HepG2 (cell line): ENCODE measurements around the gene MAP6D1. TPM values are rescaled to one million over a fixed set of nuclear protein-coding genes. Genes with fewer than 3 reads are reported as not detected.

Source experiments
- ATAC-seq: fragments of 200-7000 bp; cut with Tn5 transposase; 3 replicates; pipeline ENCODE4 v1.9.1; 2020; ENCODE audit warnings: mild to moderate bottlenecking, moderate library complexity
- BruUV-seq: library from RNA; stranded (reverse); fragments of 400-500 nt; replicated peaks from 2 replicates; lab custom pipeline; 2021; lab: Mats Ljungman, UMichigan
- CTCF ChIA-PET: fragments of 300-600 bp; formaldehyde crosslinking; extraction: SDS; loops from one replicate; lab custom pipeline; 2021; ENCODE audit warnings: low total read pairs, inconsistent platforms, low intra/inter-chr PET ratio; lab: Yijun Ruan, JAX
- POLR2A ChIA-PET: fragments of 350-600 bp; sonication (Branson Sonifier 250); formaldehyde crosslinking; loops from one replicate; lab custom pipeline; 2020; ENCODE audit warnings: antibody characterized with exemption, inconsistent platforms; lab: Yijun Ruan, JAX
- DNase-seq: peaks from one replicate; pipeline ENCODE4 v3.0.0-alpha.2; 2015; ENCODE audit warnings: low spot score
- FAIRE-seq: peaks from 3 replicates; lab custom pipeline; 2011; peaks lifted over from hg19 to GRCh38; lab: Jason Lieb, UNC
- H2AFZ ChIP-seq: one replicate; pipeline ENCODE4 v1.6.1; 2011; ENCODE audit warnings: low read length, inconsistent platforms
- H3K27ac ChIP-seq: fragments of 300-600 bp; 3 replicates; pipeline ENCODE4 v1.8.0; 2011; ENCODE audit warnings: mixed run types, mild to moderate bottlenecking, mixed read lengths, low read length, inconsistent platforms; ENCODE audit not compliant: insufficient read depth; ENCODE audit errors: extremely low read length
- H3K27me3 ChIP-seq, 2 experiments: fragments of 200-600 bp in 1 of 2; 2 replicates in 1 of 2; 3 replicates in 1 of 2; pipeline versions ENCODE4 v1.6.0 to v1.8.0; 2011; ENCODE audit warnings: low read length in 2 of 2, mild to moderate bottlenecking in 2 of 2, moderate library complexity in 2 of 2, inconsistent platforms in 1 of 2; ENCODE audit not compliant: insufficient read depth in 2 of 2, control insufficient read depth in 1 of 2
- H3K36me3 ChIP-seq, 2 experiments: fragments of 200-600 bp in 1 of 2; replicated peaks in 1 of 2; 2 replicates in 1 of 2; 3 replicates in 1 of 2; pipeline versions ENCODE4 v1.5.1 to v1.8.0; 2011; ENCODE audit warnings: low read length in 2 of 2, inconsistent platforms in 1 of 2; ENCODE audit not compliant: insufficient read depth in 2 of 2, control insufficient read depth in 1 of 2
- H3K4me1 ChIP-seq: 2 replicates; pipeline ENCODE4 v1.5.1; 2012; ENCODE audit warnings: low read length, inconsistent platforms; ENCODE audit not compliant: insufficient read depth
- H3K4me2 ChIP-seq: 2 replicates; pipeline ENCODE4 v1.6.0; 2011; ENCODE audit warnings: low read depth, low read length, inconsistent platforms
- H3K4me3 ChIP-seq, 3 experiments: fragments of 200-600 bp in 1 of 3; sonication (generic), shearing (Covaris generic) in 1 of 3; replicated peaks in 1 of 3; 2 replicates each; pipeline ENCODE4 v1.5.1; 2011 to 2016; ENCODE audit warnings: low read length in 3 of 3, inconsistent platforms in 2 of 3, low read depth in 2 of 3, mild to moderate bottlenecking in 2 of 3, control low read depth in 1 of 3, mixed read lengths in 1 of 3; ENCODE audit not compliant: insufficient read depth in 1 of 3
- H3K79me2 ChIP-seq: one replicate; pipeline ENCODE4 v1.6.1; 2011; ENCODE audit warnings: low read length, inconsistent platforms; ENCODE audit not compliant: insufficient read depth
- H3K9ac ChIP-seq: 2 replicates; pipeline ENCODE4 v1.6.0; 2011; ENCODE audit warnings: mild to moderate bottlenecking, low read depth, low read length, inconsistent platforms; ENCODE audit not compliant: insufficient read depth
- H3K9me3 ChIP-seq: 2 replicates; pipeline ENCODE4 v1.5.1; 2012; ENCODE audit warnings: mild to moderate bottlenecking, low read length
- H4K20me1 ChIP-seq: 2 replicates; pipeline ENCODE4 v1.6.0; 2011; ENCODE audit warnings: inconsistent platforms, mild to moderate bottlenecking, low read length, moderate library complexity; ENCODE audit not compliant: insufficient read depth
- ELF1 ChIP-seq: sonication (generic); formaldehyde crosslinking; IDR thresholded peaks from 2 replicates; pipeline ENCODE4 v1.4.0; 2020; ENCODE audit warnings: missing genetic modification reagents
- HNRNPH1 ChIP-seq: fragments of 200-400 bp; formaldehyde crosslinking; optimal IDR thresholded peaks from 2 replicates; pipeline ENCODE3; 2017; ENCODE audit warnings: mild to moderate bottlenecking, low read depth, low read length
- RORA ChIP-seq: sonication (generic); formaldehyde crosslinking; IDR thresholded peaks from 2 replicates; pipeline ENCODE4 v1.5.0; 2020; ENCODE audit warnings: mild to moderate bottlenecking, missing genetic modification reagents, moderate library complexity
- ZFAT ChIP-seq: sonication (generic); formaldehyde crosslinking; conservative IDR thresholded peaks from 2 replicates; pipeline ENCODE4 v1.8.1; 2023; ENCODE audit warnings: missing genetic modification reagents, inconsistent platforms
- ZNF230 ChIP-seq: sonication (generic); formaldehyde crosslinking; IDR thresholded peaks from 2 replicates; pipeline ENCODE4 v1.4.0; 2020; ENCODE audit warnings: mild to moderate bottlenecking, missing genetic modification reagents
- ZNF292 ChIP-seq: sonication (generic); formaldehyde crosslinking; IDR thresholded peaks from 2 replicates; pipeline ENCODE4 v1.8.1; 2022; ENCODE audit warnings: mild to moderate bottlenecking, low read depth, missing genetic modification reagents, borderline replicate concordance
- ZNF788 ChIP-seq: sonication (generic); formaldehyde crosslinking; IDR thresholded peaks from 2 replicates; pipeline ENCODE4 v1.5.0; 2020; ENCODE audit warnings: mild to moderate bottlenecking, missing genetic modification reagents, borderline replicate concordance
- WGBS: methylation state at CpG from one replicate; pipeline ENCODE4 v1.1.6; 2017; ENCODE audit warnings: low lambda C conversion rate; 5-methylcytosine and 5-hydroxymethylcytosine counted together
- in situ Hi-C: cut with HindIII; loops from 2 replicates; pipeline ENCODE4 v1.10.0; 2017; ENCODE audit warnings: low pct_unique_long_range_greater_than_20kb; ENCODE audit not compliant: extremely low pct_ligation_motif_present
- intact Hi-C: fragments of 100-400 bp; cut with micrococcal nuclease; formaldehyde crosslinking; loops from one replicate; pipeline ENCODE4 v1.10.0; 2022; ENCODE audit not compliant: unreplicated experiment
- polyA plus RNA-seq, 8 experiments: library from polyadenylated mRNA; depleted of rRNA in 3 of 8; stranded (reverse) in 7 of 8; unstranded in 1 of 8; fragments of >200 nt; fragmentation: Illumina TruSeq in 4 of 8; extraction: Trizol in 4 of 8; gene quantifications; 2 replicates each; pipeline versions ENCODE4 v1.2.1 to v1.2.3, GENCODE V29; 2011 to 2016; ENCODE audit warnings: low read depth in 4 of 8, missing spikeins in 1 of 8, mixed read lengths in 1 of 8; ENCODE audit not compliant: insufficient read depth in 1 of 8
- total RNA-seq, 5 experiments: library from RNA; depleted of rRNA; stranded (reverse); fragments of >200 nt; fragmentation: Illumina TruSeq; extraction: Trizol; gene quantifications; 2 replicates each; pipeline ENCODE4 v1.2.3, GENCODE V29; 2016; ENCODE audit warnings: low read depth in 1 of 5
- TF ChIP-seq, protein P1 (sequence below): sonication (generic); formaldehyde crosslinking; conservative IDR thresholded peaks from 2 replicates; pipeline ENCODE4 v1.8.0; 2022; ENCODE audit warnings: missing genetic modification reagents
- TF ChIP-seq, protein P2 (sequence below): IDR thresholded peaks from 2 replicates; pipeline ENCODE4 v1.6.1; 2016; ENCODE audit warnings: low read depth, borderline replicate concordance
- TF ChIP-seq, protein P3 (sequence below): IDR thresholded peaks from 2 replicates; pipeline ENCODE4 v1.6.1; 2016; ENCODE audit warnings: missing genetic modification reagents, missing compliant biosample characterization
- TF ChIP-seq, protein P4 (sequence below): sonication (generic); IDR thresholded peaks from 2 replicates; pipeline ENCODE4 v1.6.1; 2016; ENCODE audit warnings: low read depth, borderline replicate concordance

The MAP6D1 gene
- total and polyA plus RNA-seq, 2 of the 13 experiments (the other 11 are each of a cell fraction or from before 2014, with no cell fraction given): 0.12 to 0.62 TPM

DNA sequence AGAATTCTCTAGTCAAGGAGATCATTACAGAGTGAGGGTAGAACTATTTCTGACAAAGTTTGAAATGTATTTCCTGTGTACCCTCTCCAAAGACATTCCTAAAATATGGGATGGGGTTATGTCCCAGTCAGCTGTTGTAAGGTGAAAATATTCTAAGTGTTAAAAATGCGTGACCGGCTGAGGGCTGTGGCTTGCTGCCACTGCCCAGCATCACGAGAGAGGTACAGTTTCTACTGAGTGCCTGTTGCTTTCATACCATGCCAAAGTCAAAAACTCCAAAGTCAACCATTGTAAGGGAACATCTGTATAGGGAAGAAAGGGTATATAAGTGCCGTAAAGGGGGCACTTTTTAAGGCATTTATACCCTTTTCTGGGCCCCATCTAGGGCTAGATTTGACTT, 30.9 kb downstream of the MAP6D1 start:
- Histone ChIP-seq H4K20me1 (no peaks in the 10 kb centered on the region), H3K4me1 (no peaks in the 10 kb centered on the region), H3K27me3 (no peaks in the 10 kb centered on the region), H3K4me3 (no peak overlapping the region), H3K9me3 (no peaks in the 10 kb centered on the region), H3K27ac (no peak overlapping the region), H3K4me2 (no peak overlapping the region), H2AFZ (no peak overlapping the region), H3K36me3 (peaks cover 19 to 61% of the 10 kb centered on the region in 2 experiments), H3K9ac (no peak overlapping the region), H3K79me2 (no peaks in the 10 kb centered on the region)
- no TSS peak for BruUV-seq
- FAIRE-seq (no peak), ATAC-seq (no peak), DNase-seq (no peak)
- in situ Hi-C loops (no loop called here), intact Hi-C loops (no loop called here)
- CTCF ChIA-PET: no interaction called here
- 95% methylated on average over 4 of the region's 4 CpGs for WGBS
- POLR2A ChIA-PET: no interaction called here
- TF ChIP-seq ELF1 (no peak), RORA (CRISPR knock-in tag) (no peak), ZFAT (CRISPR knock-in tag) (no peak), ZNF788 (no peak), HNRNPH1 (no peak), ZNF292 (CRISPR knock-in tag) (no peak), ZNF230 (CRISPR knock-in tag) (no peak)
- TF ChIP-seq, protein P1, sequence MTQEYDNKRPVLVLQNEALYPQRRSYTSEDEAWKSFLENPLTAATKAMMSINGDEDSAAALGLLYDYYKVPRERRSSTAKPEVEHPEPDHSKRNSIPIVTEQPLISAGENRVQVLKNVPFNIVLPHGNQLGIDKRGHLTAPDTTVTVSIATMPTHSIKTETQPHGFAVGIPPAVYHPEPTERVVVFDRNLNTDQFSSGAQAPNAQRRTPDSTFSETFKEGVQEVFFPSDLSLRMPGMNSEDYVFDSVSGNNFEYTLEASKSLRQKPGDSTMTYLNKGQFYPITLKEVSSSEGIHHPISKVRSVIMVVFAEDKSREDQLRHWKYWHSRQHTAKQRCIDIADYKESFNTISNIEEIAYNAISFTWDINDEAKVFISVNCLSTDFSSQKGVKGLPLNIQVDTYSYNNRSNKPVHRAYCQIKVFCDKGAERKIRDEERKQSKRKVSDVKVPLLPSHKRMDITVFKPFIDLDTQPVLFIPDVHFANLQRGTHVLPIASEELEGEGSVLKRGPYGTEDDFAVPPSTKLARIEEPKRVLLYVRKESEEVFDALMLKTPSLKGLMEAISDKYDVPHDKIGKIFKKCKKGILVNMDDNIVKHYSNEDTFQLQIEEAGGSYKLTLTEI: no peak
- TF ChIP-seq, protein P2, sequence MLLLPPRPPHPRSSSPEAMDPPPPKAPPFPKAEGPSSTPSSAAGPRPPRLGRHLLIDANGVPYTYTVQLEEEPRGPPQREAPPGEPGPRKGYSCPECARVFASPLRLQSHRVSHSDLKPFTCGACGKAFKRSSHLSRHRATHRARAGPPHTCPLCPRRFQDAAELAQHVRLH (CRISPR knock-in tag): no peak
- TF ChIP-seq, protein P3, sequence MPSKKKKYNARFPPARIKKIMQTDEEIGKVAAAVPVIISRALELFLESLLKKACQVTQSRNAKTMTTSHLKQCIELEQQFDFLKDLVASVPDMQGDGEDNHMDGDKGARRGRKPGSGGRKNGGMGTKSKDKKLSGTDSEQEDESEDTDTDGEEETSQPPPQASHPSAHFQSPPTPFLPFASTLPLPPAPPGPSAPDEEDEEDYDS (CRISPR knock-in tag): no peak
- TF ChIP-seq, protein P4, sequence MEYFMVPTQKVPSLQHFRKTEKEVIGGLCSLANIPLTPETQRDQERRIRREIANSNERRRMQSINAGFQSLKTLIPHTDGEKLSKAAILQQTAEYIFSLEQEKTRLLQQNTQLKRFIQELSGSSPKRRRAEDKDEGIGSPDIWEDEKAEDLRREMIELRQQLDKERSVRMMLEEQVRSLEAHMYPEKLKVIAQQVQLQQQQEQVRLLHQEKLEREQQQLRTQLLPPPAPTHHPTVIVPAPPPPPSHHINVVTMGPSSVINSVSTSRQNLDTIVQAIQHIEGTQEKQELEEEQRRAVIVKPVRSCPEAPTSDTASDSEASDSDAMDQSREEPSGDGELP: no peak
